Right renal pelvis (tissue), 4 donors: Measurements from ENCODE around the gene FIGNL1. TPM values are rescaled to one million over a fixed set of nuclear protein-coding genes. Genes with fewer than 3 reads are reported as not detected.

Experiments
- DNase-seq, 4 donors: peaks; one replicate each; pipeline ENCODE4 v3.0.0-alpha.2; 2013; ENCODE audit warnings: low read depth in 4 of 4, low spot score in 3 of 4, missing footprints in 1 of 4
- polyA plus RNA-seq, 4 donors: library from polyadenylated mRNA; unstranded; fragments of 120-200 nt; gene quantifications; one replicate each; pipeline ENCODE4 v1.2.1, GENCODE V29; 2013; ENCODE audit not compliant: insufficient read length in 4 of 4

FIGNL1 gene
- 10 to 100 TPM; 25.0 to 31.0 (median 29.4) TPM for polyA plus RNA-seq

- peak in 3 of 4 donors; percentile 40 to 47 (median 41) for DNase-seq
Observed at GRCh38 chr7:50449881-50450589, at the start of gene FIGNL1. Gene FIGNL1 (minus strand): TSS chr7:50450350. CDS start chr7:50447287, 3,063 bp downstream.

GRCh38 chr7:50499092-50499491 lies 48.9 kb upstream of the FIGNL1 start:
- no peak for DNase-seq

- no peak for DNase-seq
Observed at GRCh38 chr7:50497968-50498367, 47.8 kb upstream of the FIGNL1 start.

- no peak for DNase-seq
Observed at GRCh38 chr7:50497068-50497642, 47.0 kb upstream of the FIGNL1 start.

GRCh38 chr7:50496569-50496968 lies 46.4 kb upstream of the FIGNL1 start:
- no peak for DNase-seq

GRCh38 chr7:50495746-50496145 lies 45.6 kb upstream of the FIGNL1 start:
- DNase-seq: no peak

- DNase-seq: no peak
Observed at GRCh38 chr7:50492770-50493519, 42.8 kb upstream of the FIGNL1 start.

GRCh38 chr7:50491943-50492342 lies 41.8 kb upstream of the FIGNL1 start:
- no peak for DNase-seq

- no peak for DNase-seq
Observed at GRCh38 chr7:50491209-50491608, 41.1 kb upstream of the FIGNL1 start.

GRCh38 chr7:50488379-50488778 lies 38.2 kb upstream of the FIGNL1 start:
- no peak for DNase-seq

- DNase-seq: no peak
Observed at GRCh38 chr7:50486512-50486911, 36.4 kb upstream of the FIGNL1 start.

GRCh38 chr7:50481867-50482266 lies 31.7 kb upstream of the FIGNL1 start:
- no peak for DNase-seq

- DNase-seq: no peak
Observed at GRCh38 chr7:50480797-50481196, 30.6 kb upstream of the FIGNL1 start.

GRCh38 chr7:50479743-50480517 lies 29.8 kb upstream of the FIGNL1 start:
- DNase-seq: no peak

- no peak for DNase-seq
Observed at GRCh38 chr7:50477640-50478039, 27.5 kb upstream of the FIGNL1 start.

- DNase-seq: no peak
Observed at GRCh38 chr7:50476953-50477625, 26.9 kb upstream of the FIGNL1 start.

- no peak for DNase-seq
Observed at GRCh38 chr7:50475340-50475739, 25.2 kb upstream of the FIGNL1 start.

- no peak for DNase-seq
Observed at GRCh38 chr7:50474382-50475160, 24.4 kb upstream of the FIGNL1 start.

GRCh38 chr7:50473531-50473930 lies 23.4 kb upstream of the FIGNL1 start:
- DNase-seq: no peak

GRCh38 chr7:50472427-50472826 lies 22.3 kb upstream of the FIGNL1 start:
- DNase-seq: no peak
